GM23248 (cell line): ENCODE measurements around the gene KRTAP20-3.

Experiments
- EZH2 ChIP-seq: fragments of 200-600 bp; sonication (generic); IDR thresholded peaks from 2 replicates; pipeline ENCODE4 v1.6.1; 2018; ENCODE audit warnings: antibody characterized with exemption, mild to moderate bottlenecking; ENCODE audit not compliant: insufficient read depth, poor library complexity, severe bottlenecking
- EZH2phosphoT487 ChIP-seq: fragments of 200-600 bp; sonication (generic); IDR thresholded peaks from 2 replicates; pipeline ENCODE4 v1.6.1; 2018; ENCODE audit warnings: antibody characterized with exemption, moderate library complexity, mild to moderate bottlenecking, low read depth; ENCODE audit not compliant: insufficient read depth

GRCh38 chr21:30674312-30674711 lies 31.6 kb downstream of the KRTAP20-3 start:
- TF ChIP-seq EZH2 (no peak), EZH2phosphoT487 (no peak)
